Mesothelial cell of epicardium (in vitro differentiated cells): ENCODE results near the gene STARD3. TPM values are rescaled to one million over a fixed set of nuclear protein-coding genes. Genes with fewer than 3 reads are reported as not detected.

ENCODE experiments used
- DNase-seq, 2 experiments: peaks; one replicate each; pipeline ENCODE4 v3.0.0; 2021; ENCODE audit warnings: low spot score in 2 of 2; ENCODE audit not compliant: unreplicated experiment in 2 of 2
- H3K27ac Mint-ChIP-seq: 2 replicates; pipeline ENCODE4 v1.8.0; 2021; ENCODE audit warnings: mixed read lengths
- H3K27me3 Mint-ChIP-seq: 2 replicates; pipeline ENCODE4 v1.8.0; 2021; ENCODE audit warnings: low read depth, mixed read lengths
- H3K36me3 Mint-ChIP-seq: 2 replicates; pipeline ENCODE4 v1.8.0; 2021; ENCODE audit warnings: mixed read lengths
- H3K4me1 Mint-ChIP-seq: 2 replicates; pipeline ENCODE4 v1.8.0; 2021; ENCODE audit warnings: mixed read lengths
- H3K4me3 Mint-ChIP-seq: 2 replicates; pipeline ENCODE4 v1.8.0; 2021; ENCODE audit warnings: mild to moderate bottlenecking, moderate library complexity, mixed read lengths
- H3K9me3 Mint-ChIP-seq: 2 replicates; pipeline ENCODE4 v1.8.0; 2021; ENCODE audit warnings: mixed read lengths
- CTCF ChIP-seq: fragments of 200-600 bp; sonication (generic); IDR thresholded peaks from one replicate; pipeline ENCODE4 v1.5.0; 2021; ENCODE audit warnings: antibody characterized with exemption; ENCODE audit not compliant: unreplicated experiment
- total RNA-seq: library from RNA; stranded (reverse); gene quantifications from 3 replicates; pipeline ENCODE4 v1.2.1, GENCODE V29; 2021

The STARD3 gene
- total RNA-seq, 1 donor from 2014 or later: 56.2 TPM

DNA sequence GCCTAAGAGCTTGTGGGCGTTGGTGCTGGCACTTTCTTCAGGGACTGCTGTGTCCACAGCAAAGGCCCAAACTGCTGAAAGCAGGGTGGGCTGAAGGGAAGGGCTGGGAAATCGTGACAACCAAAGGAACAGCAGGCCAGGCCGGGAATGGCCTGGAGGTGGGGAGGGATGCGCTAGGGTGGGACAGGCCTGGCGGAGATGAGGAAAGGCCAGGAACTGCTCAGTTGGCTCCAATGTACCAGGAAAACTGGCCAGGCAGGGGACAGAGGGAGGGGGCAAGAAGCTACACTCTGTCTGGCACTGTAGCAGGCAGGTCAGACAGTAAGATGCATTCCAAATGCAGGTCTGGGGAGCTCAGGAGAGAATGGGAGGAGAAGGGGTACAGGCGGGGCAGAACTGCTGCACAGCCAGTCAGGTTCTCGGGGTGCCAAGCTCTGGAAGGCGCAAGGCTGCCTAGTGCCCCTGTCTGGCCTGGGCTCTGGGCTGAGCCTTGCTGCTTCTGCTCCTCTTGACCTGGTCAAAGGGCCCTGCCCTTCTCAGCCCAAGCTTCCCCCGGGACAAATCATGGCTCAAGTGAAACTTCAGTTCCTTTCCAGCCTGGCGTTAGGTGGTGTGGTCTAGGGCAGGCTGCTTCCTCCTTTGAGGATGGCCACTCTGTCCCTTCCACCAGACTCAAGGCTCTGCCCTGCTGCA lies 38.6 kb downstream of the STARD3 start:
- no peak for TF ChIP-seq CTCF
- Mint-ChIP-seq H3K27ac (peak overlapping the region; percentile 93), H3K4me3 (no peak overlapping the region), H3K9me3 (no peaks in the 10 kb centered on the region), H3K27me3 (peaks cover 13% of the 10 kb centered on the region), H3K4me1 (peaks cover 28% of the 10 kb centered on the region), H3K36me3 (peaks cover 8% of the 10 kb centered on the region)
- no peak for DNase-seq

DNA sequence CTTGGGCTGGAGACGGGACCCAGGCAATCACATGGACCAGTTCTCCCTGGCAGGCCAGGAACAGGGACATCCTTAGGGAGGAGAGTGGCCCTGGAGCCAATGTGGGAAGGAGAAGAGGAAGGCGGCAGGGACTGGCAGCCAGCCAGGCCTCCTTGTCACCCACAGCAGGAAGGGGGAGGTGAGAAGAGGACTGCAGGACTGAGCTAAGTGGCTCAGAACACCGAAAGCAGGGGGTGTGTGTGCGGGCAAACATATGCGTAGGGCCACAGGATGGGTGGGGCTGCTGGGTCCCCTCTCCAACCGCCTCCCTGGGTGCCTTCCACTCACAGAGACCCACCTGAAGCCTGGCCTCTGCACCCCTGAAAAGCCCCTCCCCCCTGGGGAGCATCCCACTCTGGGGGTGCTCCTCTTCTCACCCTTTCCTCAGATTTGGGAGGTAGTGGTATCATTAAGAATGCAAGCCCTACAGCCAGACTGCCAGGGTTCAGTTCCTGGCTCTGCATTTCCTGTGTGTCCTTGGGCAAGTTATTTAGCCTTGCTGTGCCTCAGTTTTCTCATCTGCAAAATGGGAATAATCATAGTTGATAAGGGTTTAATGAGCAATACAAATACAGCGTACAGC lies 39.4 kb downstream of the STARD3 start:
- Mint-ChIP-seq H3K9me3 (no peaks in the 10 kb centered on the region), H3K27me3 (peaks cover 6% of the 10 kb centered on the region), H3K27ac (no peak overlapping the region), H3K36me3 (peaks cover 12% of the 10 kb centered on the region), H3K4me1 (peaks cover 28% of the 10 kb centered on the region), H3K4me3 (no peak overlapping the region)
- no peak for DNase-seq
- TF ChIP-seq CTCF: no peak

- Mint-ChIP-seq H3K36me3 (peaks cover 12% of the 10 kb centered on the region), H3K9me3 (no peaks in the 10 kb centered on the region), H3K27me3 (peaks cover 2% of the 10 kb centered on the region), H3K27ac (peak overlapping the region; percentile 61), H3K4me1 (peaks cover 25% of the 10 kb centered on the region), H3K4me3 (no peak overlapping the region)
- DNase-seq: no peak
- no peak for TF ChIP-seq CTCF
Measured at GRCh38 chr17:39677072-39677471, 40.1 kb downstream of the STARD3 start.

DNA sequence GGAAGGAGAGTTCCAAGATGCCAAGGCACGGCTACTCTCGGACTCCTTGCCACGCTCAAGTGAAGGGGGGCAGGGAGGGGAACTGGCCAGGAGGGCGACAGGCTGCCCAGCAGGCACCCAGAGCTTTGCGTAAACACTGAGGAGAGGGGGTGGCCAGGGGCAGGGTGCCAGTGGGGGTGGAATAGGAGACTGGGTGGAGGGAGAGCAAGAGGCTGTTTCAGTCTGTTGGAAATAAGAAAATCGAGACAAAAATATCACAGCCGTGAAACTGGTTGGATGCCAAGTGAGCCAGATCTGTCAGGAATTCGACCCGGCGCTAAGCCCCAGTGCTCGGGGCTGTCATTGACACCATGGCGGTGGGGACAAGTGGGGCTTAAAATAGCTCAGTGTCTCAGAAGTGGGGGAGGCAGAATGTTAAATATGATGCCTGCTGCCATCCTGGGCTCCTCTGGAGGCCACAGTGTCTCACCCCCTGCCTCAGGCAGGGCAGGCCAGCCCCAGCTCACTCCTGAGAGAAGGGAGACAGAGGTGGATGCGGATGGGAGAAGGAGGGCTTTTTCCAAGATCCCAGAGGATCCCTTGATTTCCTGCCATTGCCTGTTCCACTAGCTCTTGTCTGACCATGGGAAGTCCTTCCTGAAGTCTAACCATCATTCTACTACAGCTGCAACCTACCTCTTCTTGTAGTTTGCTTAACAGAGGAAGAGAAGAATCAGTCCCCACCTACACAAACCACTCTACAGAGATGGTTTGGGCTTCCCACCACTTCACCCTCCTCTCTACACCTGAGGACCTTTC lies 40.8 kb downstream of the STARD3 start:
- Mint-ChIP-seq H3K9me3 (no peaks in the 10 kb centered on the region), H3K27ac (peak overlapping the region; percentile 61), H3K36me3 (peaks cover 12% of the 10 kb centered on the region), H3K4me3 (no peak overlapping the region), H3K4me1 (peaks cover 25% of the 10 kb centered on the region), H3K27me3 (no peaks in the 10 kb centered on the region)
- no peak for DNase-seq
- no peak for TF ChIP-seq CTCF

DNA sequence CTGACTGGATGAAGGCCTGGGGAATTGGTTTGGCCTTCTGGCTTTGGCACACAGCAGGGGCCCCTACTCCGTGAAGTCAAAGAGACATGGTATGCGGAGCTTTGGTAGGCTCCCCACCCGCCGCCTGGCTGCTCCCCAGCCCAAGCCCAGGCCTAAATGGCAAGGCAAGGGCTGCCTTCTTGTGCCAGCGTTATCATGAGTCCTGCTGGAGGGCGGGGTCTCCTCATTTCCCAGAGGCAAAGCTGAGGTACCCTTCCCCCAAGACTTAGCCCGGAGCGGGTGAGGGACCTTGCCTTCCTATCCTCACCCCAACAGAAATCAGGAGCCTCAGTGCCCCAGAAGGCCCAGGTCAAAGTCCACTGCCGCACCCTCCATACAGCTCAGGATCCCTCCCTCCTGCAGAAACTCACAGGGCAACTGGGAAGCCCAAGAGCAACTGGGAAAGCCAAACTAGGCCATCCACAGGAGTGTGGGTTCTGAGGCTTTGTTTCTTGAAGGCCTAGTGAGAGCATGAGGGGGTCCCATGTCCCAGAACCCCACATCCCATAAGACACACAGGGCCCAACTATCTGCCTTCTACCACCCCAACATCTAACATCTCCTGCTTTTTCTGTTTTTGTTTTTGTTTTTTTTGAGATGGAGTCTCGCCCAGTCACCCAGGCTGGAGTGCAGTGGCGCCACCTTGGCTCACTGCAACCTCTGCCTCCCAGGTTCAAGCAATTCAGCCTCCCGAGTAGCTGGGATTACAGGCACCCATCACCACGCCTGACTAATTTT lies 41.6 kb downstream of the STARD3 start:
- H3K27ac Mint-ChIP-seq: no peak overlapping the region
- H3K4me1 Mint-ChIP-seq: peaks cover 25% of the 10 kb centered on the region

More for the DNA sequence above, 41.6 kb downstream of the STARD3 start:
- H3K9me3 Mint-ChIP-seq: no peaks in the 10 kb centered on the region
- peaks cover 18% of the 10 kb centered on the region for H3K36me3 Mint-ChIP-seq
- no peaks in the 10 kb centered on the region for H3K27me3 Mint-ChIP-seq
- no peak for TF ChIP-seq CTCF
- no peak overlapping the region for H3K4me3 Mint-ChIP-seq
- DNase-seq: no peak
